ENCODE data around the gene PACS2.

GRCh38 chr14:105340821-105341733, 26.5 kb downstream of the PACS2 start:
- TF ChIP-seq EZH2 (IDR thresholded peaks at IDR 0.05; ENCODE audit: low read depth, low read length, severe bottlenecking): no peak
- no peak for TF ChIP-seq CTCF (IDR thresholded peaks at IDR 0.05; ENCODE audit: control extremely low read depth in 1 of 3, insufficient read depth in 1 of 3, low read depth in 1 of 3, low read length in 3 of 3)
- no peak for TF ChIP-seq SIN3A (conservative IDR thresholded peaks at IDR 0.05 in 1 of 2, IDR thresholded peaks at IDR 0.05 in 1 of 2; ENCODE audit: low read depth in 1 of 2, low read length in 2 of 2)
- TF ChIP-seq POLR2A (IDR thresholded peaks at IDR 0.05; ENCODE audit: control extremely low read depth in 1 of 2, low read depth in 2 of 2, low read length in 2 of 2): no peak
- no peak for TF ChIP-seq TBP (IDR thresholded peaks at IDR 0.05; ENCODE audit: low read depth, low read length)
- TF ChIP-seq POLR2AphosphoS5 (IDR thresholded peaks at IDR 0.05; ENCODE audit: low read depth, low read length): no peak
- TF ChIP-seq KDM1A (IDR thresholded peaks at IDR 0.05; ENCODE audit: borderline replicate concordance, low read length): no peak
- no peak for TF ChIP-seq RXRA (IDR thresholded peaks at IDR 0.05; ENCODE audit: insufficient read depth, low read depth, low read length)
- no peak for TF ChIP-seq RFX5 (IDR thresholded peaks at IDR 0.05; ENCODE audit: borderline replicate concordance, low read depth, low read length)
- TF ChIP-seq JUND (IDR thresholded peaks at IDR 0.05; ENCODE audit: low read length): no peak
- no peak for TF ChIP-seq KDM5A (IDR thresholded peaks at IDR 0.05; ENCODE audit: low read length)
- no peak for TF ChIP-seq EP300 (IDR thresholded peaks at IDR 0.05; ENCODE audit: borderline replicate concordance in 1 of 2, low read depth in 2 of 2, low read length in 2 of 2)
- no peak for TF ChIP-seq USF2 (IDR thresholded peaks at IDR 0.05; ENCODE audit: low read length)

All from H1 (cell line).